Ecto neural progenitor cell (in vitro differentiated cells): ENCODE results near the gene GRID1.
"Not testable (repeated sequence)": the region's sequence is repeated elsewhere in the genome, so short reads cannot be mapped to it uniquely, and the experiment has no call there.

Source experiments
- DNase-seq: peaks from one replicate; pipeline ENCODE4 v3.0.0-alpha.2; 2018; ENCODE audit warnings: low spot score

Gene GRID1

DNA sequence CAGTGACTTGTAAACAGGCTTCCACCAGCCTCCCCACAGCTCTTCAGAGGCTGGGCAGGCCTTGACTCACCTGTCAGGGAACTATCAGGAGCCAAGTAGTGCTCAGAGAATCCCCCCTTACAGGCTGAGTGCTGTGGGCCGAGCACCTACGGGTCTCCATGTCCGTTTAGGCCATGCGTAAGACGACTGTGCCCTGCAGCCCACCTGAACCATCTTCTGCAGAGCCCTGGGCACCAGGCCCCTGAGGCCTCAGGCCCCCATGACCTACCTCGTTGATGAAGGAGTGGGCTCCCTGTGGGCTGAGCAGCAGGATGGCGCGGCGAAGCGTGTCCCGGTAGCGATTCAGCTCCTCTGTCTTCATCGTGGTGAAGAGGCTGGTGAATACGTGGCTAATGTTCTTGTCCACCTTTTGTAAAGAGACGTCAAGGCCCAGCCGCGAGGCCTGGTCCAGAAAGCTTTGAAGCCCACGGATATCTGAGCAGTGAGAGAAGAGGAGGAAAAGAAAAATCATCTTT lies 228.0 kb downstream of the GRID1 start:
- no peak for DNase-seq

DNA sequence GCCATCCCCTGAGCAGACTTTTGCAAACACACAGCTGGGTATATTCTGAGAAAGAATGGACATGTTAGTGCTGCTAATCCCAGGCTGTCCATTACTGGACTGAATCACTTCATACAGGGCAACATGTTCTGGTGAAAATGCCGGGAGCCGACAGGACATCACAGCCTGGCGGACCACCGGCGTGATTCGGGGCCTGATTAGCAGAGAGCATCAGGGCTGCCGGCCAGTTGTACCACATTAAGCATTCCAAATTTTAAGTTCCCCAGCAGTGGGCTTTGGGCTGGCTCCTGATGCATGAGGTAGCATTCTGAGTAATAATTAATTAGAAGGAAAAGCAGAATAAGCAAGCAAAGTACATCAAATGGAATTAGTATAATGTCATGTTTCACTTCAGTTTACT lies 229.0 kb downstream of the GRID1 start:
- DNase-seq: no peak

DNA sequence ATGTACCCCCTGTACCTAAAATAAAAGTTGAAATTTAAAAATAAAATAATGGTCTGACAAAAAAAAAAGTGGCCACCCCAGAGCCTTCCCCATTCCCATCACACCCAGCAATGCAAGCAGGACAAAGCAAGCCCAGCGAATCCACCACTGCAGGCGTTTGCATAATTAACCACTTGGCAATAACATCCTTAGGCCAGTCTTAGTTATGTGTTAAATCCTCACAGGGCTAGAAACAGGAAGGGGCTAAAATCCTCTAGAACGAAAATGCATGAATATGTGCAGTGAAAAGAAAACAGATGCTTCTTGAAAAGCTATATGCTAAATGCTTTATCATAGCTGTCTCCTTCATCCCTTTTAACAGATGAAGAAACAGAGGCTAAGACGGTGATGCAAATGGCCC lies 229.7 kb downstream of the GRID1 start:
- no peak for DNase-seq

DNA sequence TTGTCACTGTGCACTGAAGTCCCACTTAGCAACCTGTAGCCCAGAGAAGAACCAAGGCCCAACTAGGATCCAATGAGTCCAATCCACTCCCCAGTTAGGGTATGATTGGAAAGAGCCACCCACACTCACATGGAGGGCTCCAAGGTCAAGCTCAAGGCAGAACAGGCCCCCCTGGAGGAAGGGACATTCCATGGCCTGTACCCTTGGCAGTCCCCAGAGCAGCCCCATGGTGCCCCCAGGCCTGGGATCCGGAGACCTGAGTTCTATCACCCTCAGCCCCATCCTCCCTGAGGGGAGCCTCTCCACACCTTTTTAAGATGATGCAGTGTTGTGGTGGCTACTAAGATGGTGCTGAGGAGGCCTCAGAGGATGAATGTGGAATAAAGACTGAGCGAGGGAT lies 231.4 kb downstream of the GRID1 start:
- DNase-seq: no peak

DNA sequence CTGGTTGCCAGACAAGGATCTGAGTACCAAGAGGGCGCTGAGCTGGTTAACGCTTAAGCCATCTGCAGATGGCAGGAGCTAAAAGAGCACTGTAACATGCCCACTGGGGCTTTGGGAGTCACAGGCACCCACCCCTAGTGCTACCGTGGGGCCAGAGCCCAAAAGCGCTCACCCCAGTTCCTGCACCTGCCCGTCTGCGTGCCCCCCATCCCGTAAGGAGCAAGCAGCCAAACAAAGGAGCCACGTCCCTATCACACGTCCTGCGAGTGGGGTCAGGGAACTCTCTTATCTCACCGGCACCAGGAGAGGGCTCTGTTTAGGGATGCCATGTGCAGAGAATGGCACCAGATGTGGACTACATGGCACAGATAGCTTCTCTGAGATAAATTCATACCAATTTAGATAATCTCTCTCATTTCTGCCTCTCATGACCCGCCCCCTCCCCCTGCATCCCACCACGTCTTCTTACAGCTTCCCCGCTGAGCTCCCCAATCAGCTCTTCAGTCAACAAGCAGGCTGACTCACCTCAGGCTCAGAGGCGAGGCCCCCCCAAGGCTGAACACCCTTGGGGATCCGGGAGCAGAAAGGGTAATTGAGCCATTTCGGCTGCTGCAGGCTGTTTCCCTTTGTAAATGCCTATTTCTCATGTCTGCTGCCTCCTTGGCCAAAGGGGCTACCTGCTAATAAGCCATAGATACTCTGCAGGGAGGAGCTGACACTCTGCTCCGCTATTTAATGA lies 235.7 kb downstream of the GRID1 start:
- no peak for DNase-seq

DNA sequence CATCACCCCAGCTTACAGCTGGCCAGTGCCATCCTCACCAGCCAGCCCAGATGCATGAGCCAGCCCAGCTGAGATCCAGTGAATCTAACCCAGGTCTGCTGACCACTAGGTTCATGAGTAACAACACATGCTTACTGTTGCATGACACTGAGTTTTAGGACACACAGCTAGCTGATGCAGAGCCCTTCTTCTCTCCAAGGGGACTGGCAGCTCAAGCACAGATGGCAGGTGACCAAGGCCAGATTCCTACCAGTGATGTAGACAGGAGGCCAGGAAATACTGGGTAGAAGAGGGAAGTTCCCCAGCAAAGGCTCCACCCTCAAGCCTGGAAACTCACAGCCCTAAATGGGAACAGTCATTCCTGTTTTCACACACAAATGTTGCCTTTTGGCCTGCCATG lies 236.6 kb downstream of the GRID1 start:
- no peak for DNase-seq

DNA sequence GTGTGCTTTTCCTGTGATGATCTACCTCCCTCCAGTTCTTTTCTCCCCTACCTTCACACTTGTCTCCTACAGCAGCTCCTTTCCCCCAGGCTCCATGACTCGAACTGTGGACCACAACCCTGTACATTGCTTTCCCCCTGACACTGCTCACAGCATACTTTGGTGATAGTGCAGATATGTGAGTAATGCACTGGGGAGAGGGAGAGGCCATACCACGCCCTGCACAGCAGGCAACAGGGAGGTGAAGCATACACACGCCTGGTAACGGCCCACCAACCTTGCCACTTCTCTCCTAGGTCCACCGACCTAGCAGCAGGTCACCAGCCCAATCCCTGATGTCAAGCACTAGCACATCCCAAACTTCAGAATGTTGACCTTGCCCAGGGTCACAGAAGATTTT lies 238.2 kb downstream of the GRID1 start:
- DNase-seq: no peak

DNA sequence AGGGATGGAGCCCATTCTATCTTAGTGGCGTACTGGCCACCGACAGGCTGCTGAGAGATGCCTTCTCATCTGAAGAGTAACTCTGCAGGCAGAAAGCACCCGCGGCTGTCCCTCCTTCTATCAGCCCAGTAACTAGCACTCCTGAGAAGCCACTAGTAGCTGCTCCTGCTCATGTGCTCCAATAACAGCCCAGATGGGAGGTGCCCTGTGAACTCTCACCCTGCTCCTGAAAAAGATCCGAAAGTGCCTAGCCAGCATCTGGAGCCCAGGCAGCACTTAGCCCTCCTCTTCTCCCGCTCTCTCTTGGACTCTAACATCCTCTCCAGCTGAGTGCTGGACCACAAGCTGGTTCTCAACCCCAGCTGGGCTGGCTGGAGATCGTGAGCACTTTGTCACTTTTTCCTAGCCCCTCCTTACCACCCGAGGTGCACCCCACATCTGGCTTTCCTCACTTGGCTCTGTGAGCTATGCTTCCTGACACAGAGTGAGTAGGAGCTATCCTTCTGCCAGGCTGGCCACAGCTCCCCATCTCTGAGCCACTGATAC lies 239.2 kb downstream of the GRID1 start:
- DNase-seq: no peak

DNA sequence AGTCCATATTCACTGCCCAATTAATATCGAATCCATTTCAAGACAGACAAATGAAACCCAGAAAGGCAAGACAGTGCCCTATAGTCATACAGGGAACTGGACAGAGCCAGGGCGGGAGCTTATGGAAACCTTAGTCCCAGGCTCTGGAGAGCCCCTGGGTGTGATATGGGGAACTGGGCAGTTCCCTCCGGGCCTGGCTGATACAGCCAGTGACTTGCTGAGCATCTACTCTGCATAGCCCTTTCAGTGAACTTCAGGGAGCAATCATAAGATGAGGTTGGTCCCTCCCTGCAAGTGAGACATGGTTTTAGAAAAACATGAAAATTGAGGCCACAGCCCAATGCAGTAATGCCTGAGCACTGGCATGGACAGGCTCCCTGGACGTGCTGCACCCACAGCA lies 241.9 kb downstream of the GRID1 start:
- no peak for DNase-seq

DNA sequence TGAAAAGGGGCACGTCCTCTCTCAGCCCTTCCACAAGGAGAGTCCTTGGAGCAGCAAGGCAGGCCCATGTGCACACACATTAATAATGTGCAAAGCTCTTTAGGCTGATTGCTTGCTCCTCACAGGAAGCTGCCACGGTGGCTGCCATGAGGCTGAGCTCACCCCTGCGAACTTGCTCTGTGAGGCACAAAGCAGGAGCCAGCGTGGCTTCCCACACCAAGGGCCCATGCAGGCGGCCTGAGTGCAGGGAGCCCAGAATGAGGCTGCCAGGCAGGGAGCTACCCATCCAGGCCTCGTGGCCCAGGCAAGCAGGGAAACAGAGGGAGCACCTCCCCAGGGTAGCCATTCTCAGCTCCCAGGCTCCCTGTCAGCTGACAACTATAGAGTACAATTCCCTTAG lies 242.9 kb downstream of the GRID1 start:
- DNase-seq: no peak

DNA sequence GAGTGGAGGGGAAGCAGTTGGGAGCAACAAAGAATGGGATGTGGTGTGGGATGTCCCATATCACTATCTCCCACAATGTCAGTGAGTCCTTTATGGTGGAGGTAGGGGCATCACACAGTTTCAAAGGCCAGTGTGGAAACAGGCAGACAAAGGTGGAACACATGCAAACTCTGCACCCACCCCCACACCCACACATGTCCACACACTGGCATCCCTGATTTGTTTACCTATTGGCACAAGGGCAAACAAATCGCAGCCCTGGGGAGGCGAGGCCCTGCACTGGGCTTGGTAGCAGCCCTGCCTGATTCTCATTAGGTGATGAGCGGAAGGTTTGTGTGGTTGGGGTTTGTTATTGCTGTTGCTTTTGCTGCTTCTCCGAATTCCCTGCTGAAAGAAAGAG lies 243.3 kb downstream of the GRID1 start:
- no peak for DNase-seq

DNA sequence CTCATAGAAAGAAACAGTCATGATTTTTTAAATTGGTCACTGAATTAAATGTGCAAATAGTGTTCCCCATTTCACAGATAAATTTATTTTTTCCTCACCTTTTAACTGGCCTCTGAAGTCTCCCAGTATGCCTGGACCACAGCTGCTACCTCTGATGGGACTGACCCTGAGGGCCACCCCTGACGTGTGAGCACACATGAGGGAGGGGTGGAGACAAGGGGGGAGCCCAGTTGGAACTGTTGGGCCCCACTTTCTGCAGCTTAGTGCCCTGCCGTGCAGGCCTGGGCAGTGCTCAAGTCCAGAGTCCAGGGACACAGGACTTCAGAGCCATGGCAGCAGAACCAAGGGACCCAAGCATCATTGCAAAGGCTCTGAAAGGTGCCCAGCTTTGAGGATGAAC lies 243.9 kb downstream of the GRID1 start:
- DNase-seq: no peak

DNA sequence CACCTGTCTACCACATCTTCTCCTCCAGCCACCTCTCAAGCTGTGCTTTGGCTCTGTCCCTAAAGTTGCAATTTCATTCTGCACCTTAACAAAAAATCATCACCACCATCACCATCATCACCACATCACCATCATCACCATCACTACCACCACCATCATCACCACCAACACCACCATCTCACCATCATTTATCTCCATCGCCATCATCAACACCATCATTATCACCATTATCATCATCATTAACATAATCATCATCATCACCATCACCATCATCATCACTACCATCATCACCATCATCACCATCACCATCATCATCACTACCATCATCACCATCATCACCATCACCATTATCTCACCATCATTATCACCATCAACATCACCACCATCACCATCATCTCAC lies 245.4 kb downstream of the GRID1 start:
- DNase-seq: no peak

DNA sequence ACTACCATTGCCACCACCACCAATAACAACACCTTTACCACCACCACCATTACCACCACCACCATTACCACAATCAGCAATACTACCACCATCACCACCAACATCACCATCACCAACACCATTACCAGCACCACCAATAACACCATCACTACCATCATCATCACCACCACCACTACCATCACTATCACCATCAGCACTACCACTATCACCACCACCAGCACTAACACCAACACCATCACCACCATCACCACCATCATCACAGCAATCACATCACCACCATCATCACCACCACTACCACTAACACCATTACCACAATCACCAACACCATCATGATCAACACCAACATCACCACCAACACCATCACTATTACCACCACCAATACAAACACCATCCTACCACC lies 249.5 kb downstream of the GRID1 start:
- no peak for DNase-seq

DNA sequence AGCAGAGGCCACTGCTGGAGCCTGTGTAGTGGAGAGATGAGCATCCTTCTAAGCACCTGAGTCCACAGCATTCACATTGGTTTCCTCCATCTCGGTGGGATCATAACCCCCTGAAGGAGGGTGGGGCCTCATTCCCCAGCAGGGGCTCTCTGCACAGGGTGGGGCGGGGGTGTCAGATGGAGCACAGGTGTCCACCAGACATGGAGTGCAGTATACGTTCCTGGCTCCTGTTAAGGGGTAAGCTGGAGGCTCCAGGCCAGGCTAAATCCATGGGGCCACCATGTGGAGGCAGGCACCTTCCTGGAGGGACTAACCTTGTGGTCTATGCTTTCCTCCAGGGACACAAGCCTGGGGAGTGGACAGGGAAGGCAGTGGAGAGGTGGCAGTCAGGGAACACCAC lies 252.6 kb downstream of the GRID1 start:
- DNase-seq: no peak

DNA sequence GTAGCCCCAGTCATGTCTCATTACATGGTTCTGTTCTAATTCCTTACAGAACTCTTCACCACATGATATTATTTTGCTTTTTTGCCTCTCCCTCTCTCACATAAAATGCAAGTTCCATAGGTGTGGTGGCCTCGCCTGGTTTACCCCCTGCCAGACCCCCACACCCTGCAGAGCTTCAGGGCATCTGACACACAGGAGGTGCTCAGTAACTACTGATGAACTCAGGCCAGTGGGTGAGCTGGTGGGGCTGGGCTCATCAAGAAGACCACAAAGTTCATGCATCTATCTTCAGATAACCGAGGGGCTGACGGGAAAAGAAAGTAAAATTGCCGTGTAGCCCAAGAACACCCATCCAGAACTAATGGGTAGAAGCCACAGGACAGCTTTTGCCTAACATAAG lies 253.1 kb downstream of the GRID1 start:
- no peak for DNase-seq

DNA sequence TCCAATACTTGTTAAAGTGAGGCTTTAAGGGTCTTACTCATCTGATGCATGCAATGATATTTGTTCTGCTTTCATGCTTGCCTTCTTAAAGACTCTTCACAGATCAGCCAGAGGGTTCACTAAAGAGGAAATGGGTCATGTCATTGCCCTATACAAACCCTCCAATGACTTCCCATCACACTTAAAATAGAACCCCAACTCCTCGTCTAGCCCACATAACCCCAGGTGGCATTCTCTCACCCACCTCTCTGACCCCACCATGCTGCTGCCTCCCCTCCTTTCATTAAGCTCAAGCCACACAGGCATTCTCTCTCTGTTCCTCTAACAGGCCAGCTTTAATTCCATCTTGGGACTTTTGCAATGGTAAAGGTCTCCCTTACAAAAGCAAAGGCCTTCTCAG lies 253.6 kb downstream of the GRID1 start:
- no peak for DNase-seq

DNA sequence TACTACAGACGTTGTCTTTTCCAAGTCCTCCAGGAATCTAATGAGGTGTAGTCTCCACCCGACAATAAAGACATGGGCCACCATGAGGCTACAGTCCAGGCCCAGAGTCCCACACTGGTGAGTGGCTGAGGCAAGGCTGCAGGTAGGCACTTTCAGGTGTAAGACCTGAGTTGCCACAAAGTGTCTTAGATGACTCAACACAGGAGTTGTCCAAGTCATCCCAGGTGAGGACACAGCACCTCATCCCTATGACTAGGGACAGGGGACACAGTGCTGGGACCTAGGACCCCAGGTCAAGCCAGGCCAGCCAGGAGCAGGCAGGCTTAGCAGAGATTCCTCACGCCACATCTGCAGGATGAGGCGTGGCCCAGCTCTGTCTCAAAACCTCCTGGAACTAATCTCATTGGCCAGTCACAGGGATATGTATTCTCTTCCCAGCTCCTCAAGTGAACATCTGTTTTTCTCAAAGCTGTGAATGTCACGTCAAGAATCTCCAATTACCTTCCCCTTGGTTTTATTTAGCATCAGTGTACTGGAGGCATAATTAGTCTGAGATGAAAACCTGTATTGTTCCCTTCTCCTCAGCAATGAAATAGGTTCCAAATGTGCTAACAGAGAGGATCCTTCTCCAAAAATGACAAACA lies 254.6 kb downstream of the GRID1 start:
- no peak for DNase-seq

DNA sequence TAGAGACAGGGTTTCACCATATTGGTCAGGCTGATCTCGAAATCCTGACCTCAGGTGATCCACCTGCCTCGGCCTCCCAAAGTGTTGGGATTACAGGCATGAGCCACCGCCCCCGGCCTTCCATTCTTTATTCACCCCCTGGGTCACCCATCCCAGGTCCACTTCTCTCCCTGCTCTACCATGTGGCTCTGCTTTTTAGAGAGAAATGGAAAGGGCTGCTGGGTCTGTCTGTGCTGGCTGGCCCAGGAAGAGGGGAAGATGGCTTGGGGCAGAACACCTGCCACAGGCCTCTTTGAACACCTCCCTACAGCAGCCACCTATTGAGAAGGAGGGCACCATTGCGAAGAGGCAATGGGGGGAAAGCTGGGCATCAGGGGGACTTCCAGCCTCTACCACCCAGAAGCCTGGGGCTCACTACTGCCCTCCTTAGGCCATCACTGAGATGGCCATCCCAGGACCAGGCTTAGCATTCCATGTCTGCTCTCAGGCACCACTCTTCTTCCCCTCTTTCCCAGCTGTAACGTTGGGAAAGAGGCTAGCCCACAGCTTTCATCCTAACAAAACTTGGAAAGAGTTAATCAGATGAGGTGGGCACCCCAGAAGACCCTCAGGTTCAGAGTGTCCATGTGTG lies 256.3 kb downstream of the GRID1 start:
- DNase-seq: no peak

DNA sequence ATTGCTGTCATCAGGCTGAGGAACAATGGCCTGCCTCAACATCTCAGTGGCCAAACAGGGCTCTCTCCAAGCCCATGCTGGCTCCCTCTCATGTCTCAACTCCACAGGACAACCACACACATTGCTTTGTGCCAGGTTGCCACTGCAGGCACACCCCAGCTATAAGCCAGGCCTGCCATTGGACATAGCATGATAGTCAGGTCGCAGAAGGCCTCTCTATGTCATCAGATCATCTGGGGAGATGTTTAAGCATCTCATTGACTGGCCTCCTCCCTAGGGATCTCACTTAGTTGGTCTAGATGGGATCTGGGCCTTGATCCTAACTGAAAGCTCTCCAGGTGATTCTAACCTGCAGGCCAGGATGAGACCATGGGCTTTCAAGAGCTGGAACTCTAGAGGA lies 257.2 kb downstream of the GRID1 start:
- no peak for DNase-seq

DNA sequence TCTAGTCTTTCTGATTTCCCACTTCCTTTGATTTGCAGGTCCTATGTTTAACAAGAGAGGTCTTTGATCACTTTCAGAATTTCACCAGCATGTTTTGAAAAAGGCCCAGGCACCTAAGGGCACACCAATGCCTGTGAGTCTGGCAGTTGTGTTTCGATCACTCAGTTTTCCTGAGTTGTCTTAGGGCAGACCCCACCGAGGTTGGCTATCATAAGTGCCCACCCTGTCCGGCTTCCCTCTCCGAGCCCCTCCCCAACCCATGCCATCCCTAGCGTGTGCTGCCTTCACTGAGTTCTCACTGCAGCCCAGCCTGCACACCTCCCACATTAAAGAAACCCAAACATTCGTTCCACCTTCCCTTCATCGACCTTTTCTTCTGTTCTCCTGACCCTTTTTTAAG lies 257.9 kb downstream of the GRID1 start:
- DNase-seq: no peak

DNA sequence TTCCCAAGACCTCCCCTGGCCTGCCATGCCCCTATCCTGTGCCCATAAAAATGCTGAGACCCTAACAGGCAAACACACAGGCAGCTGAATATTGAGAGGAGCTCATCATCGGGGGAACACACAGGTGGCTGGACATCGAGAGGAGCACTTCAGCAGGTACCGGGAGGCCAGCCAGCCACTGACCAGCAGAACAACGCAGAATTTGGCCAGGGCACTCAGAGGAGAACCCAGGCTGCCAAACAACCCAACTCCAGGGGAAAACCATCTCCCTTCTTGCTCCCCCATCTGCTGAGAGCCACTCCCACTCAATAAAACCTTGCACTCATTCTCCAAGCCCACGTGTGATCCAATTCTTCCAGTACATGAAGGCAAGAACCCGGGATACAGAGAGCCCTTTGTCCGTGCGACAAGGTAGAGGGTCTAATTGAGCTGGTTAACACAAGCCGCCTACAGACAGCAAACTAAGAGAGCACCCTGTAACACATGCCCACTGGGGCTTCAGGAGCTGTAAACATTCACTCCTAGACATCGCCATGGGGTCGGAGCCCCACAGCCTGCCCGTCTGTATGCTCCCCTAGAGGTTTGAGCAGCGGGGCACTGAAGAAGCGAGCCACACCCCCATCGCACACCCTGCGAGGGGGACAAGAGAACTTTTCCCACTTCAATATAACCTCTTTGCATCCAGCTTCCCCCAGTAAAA lies 258.8 kb downstream of the GRID1 start:
- DNase-seq: not testable (repeated sequence)

DNA sequence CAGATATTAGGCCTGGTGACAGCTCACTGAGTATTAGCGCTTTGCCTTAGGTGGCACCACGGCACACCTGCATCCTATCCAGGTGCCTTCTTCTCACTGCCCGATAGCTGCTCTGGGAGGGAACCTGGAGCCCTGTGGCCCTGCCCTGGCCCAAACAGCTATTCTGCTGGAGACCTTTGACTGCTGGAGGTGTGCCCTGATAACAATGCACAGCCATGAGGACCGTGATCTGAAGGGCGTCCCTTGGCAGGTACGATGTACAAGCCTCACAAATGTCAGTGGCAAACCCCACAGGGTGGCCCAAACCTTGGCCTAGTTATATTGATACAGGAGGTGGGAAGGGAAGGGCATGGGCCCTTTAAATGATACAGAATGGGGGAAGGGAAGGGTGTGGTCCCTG lies 259.5 kb downstream of the GRID1 start:
- DNase-seq: no peak
